ENCODE results near the gene SCG3. TPM values are rescaled to one million over a fixed set of nuclear protein-coding genes. Genes with fewer than 3 reads are reported as not detected.

Gene SCG3
- polyA plus RNA-seq, 1 donor from 2014 or later: 68.7 TPM

DNA sequence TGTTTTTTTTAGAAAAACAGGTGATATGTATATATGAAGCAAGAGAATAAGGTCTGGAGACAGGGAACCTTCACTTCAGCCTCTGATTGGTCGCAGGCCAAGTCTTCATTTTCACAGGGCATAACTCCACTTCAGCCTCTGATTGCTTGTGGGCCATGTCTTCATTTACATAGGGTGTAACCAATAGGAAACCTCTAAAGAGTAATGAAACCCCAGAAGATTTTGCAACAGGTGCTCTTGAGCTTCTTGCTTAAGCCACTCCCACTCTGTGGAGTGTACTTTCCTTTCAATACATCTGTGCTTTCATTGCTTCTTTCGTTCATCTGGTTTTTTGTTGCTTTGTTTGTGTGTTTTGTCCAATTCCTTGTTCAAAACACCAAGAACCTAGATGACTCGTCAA, 22.6 kb upstream of the SCG3 start:
- TF ChIP-seq TAF1 (IDR thresholded peaks at IDR 0.05; ENCODE audit: low read depth) (no peak), EP300 (conservative IDR thresholded peaks at IDR 0.05; ENCODE audit: poor library complexity, severe bottlenecking) (no peak), MXI1 (conservative IDR thresholded peaks at IDR 0.05; ENCODE audit: poor library complexity, severe bottlenecking) (no peak), SMC3 (conservative IDR thresholded peaks at IDR 0.05; ENCODE audit: poor library complexity) (no peak), EZH2 (IDR thresholded peaks at IDR 0.05; ENCODE audit: borderline replicate concordance, insufficient read depth, low read length, poor library complexity, severe bottlenecking) (no peak), POLR2AphosphoS5 (IDR thresholded peaks at IDR 0.05) (no peak), RAD21 (conservative IDR thresholded peaks at IDR 0.05) (no peak)
- TF ChIP-seq, protein P1, sequence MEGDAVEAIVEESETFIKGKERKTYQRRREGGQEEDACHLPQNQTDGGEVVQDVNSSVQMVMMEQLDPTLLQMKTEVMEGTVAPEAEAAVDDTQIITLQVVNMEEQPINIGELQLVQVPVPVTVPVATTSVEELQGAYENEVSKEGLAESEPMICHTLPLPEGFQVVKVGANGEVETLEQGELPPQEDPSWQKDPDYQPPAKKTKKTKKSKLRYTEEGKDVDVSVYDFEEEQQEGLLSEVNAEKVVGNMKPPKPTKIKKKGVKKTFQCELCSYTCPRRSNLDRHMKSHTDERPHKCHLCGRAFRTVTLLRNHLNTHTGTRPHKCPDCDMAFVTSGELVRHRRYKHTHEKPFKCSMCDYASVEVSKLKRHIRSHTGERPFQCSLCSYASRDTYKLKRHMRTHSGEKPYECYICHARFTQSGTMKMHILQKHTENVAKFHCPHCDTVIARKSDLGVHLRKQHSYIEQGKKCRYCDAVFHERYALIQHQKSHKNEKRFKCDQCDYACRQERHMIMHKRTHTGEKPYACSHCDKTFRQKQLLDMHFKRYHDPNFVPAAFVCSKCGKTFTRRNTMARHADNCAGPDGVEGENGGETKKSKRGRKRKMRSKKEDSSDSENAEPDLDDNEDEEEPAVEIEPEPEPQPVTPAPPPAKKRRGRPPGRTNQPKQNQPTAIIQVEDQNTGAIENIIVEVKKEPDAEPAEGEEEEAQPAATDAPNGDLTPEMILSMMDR (IDR thresholded peaks at IDR 0.05; ENCODE audit: poor library complexity, severe bottlenecking): no peak
- TF ChIP-seq, protein P2, sequence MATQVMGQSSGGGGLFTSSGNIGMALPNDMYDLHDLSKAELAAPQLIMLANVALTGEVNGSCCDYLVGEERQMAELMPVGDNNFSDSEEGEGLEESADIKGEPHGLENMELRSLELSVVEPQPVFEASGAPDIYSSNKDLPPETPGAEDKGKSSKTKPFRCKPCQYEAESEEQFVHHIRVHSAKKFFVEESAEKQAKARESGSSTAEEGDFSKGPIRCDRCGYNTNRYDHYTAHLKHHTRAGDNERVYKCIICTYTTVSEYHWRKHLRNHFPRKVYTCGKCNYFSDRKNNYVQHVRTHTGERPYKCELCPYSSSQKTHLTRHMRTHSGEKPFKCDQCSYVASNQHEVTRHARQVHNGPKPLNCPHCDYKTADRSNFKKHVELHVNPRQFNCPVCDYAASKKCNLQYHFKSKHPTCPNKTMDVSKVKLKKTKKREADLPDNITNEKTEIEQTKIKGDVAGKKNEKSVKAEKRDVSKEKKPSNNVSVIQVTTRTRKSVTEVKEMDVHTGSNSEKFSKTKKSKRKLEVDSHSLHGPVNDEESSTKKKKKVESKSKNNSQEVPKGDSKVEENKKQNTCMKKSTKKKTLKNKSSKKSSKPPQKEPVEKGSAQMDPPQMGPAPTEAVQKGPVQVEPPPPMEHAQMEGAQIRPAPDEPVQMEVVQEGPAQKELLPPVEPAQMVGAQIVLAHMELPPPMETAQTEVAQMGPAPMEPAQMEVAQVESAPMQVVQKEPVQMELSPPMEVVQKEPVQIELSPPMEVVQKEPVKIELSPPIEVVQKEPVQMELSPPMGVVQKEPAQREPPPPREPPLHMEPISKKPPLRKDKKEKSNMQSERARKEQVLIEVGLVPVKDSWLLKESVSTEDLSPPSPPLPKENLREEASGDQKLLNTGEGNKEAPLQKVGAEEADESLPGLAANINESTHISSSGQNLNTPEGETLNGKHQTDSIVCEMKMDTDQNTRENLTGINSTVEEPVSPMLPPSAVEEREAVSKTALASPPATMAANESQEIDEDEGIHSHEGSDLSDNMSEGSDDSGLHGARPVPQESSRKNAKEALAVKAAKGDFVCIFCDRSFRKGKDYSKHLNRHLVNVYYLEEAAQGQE (IDR thresholded peaks at IDR 0.05; ENCODE audit: borderline replicate concordance): no peak
- Histone ChIP-seq H3K27ac (ENCODE audit: low read length) (no peak overlapping the region), H3K9me3 (ENCODE audit: low read length) (no peaks in the 10 kb centered on the region), H3K4me3 (ENCODE audit: low read length) (no peak overlapping the region), H3K4me2 (ENCODE audit: low read length) (no peak overlapping the region), H4K20me1 (ENCODE audit: insufficient read depth) (no peaks in the 10 kb centered on the region), H3K27me3 (ENCODE audit: insufficient read depth, low read depth, low read length) (no peaks in the 10 kb centered on the region), H3K9ac (ENCODE audit: low read length) (no peak overlapping the region), H3F3A (ENCODE audit: insufficient read depth, low read length, poor library complexity, severe bottlenecking) (no peaks in the 10 kb centered on the region), H3K36me3 (ENCODE audit: insufficient read depth, low read length) (no peaks in the 10 kb centered on the region), H3K9me2 (ENCODE audit: insufficient read depth, low read length) (no peaks in the 10 kb centered on the region), H2AFZ (ENCODE audit: low read depth, low read length) (no peak overlapping the region), H3K79me2 (replicated peaks; ENCODE audit: insufficient read depth, low read length) (no peaks in the 10 kb centered on the region)

DNA sequence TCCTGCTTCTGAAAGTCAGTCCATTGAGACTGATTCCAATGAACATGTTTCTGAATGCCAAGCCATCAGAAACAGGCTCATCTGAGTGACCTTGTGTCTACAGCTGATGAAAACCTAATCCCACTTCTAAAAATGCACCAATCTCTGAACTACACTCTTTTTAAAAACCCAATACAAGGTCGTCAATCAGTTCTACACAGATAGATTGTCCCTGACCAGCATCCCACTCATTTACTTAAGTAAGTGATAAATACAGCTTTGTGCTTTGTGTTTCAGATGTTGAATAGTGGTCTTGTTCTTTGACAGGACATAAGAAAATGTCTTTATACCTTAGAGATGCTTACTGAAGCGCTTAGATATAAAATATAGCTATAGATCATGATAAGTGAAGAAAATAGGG, 20.2 kb upstream of the SCG3 start:
- Histone ChIP-seq H3K9me3 (ENCODE audit: low read length) (no peaks in the 10 kb centered on the region), H4K20me1 (ENCODE audit: insufficient read depth) (no peaks in the 10 kb centered on the region), H3K9me2 (ENCODE audit: insufficient read depth, low read length) (no peaks in the 10 kb centered on the region), H2AFZ (ENCODE audit: low read depth, low read length) (no peak overlapping the region), H3K4me3 (ENCODE audit: low read length) (no peak overlapping the region), H3F3A (ENCODE audit: insufficient read depth, low read length, poor library complexity, severe bottlenecking) (no peaks in the 10 kb centered on the region), H3K79me2 (replicated peaks; ENCODE audit: insufficient read depth, low read length) (no peaks in the 10 kb centered on the region), H3K27ac (ENCODE audit: low read length) (no peak overlapping the region), H3K27me3 (ENCODE audit: insufficient read depth, low read depth, low read length) (no peaks in the 10 kb centered on the region), H3K9ac (ENCODE audit: low read length) (no peak overlapping the region), H3K4me2 (ENCODE audit: low read length) (no peak overlapping the region), H3K36me3 (ENCODE audit: insufficient read depth, low read length) (no peaks in the 10 kb centered on the region)
- TF ChIP-seq RAD21 (conservative IDR thresholded peaks at IDR 0.05): no peak
- no peak for TF ChIP-seq POLR2AphosphoS5 (IDR thresholded peaks at IDR 0.05)
- TF ChIP-seq, protein P1 (IDR thresholded peaks at IDR 0.05; ENCODE audit: poor library complexity, severe bottlenecking): no peak
- no peak for TF ChIP-seq MXI1 (conservative IDR thresholded peaks at IDR 0.05; ENCODE audit: poor library complexity, severe bottlenecking)
- TF ChIP-seq, protein P2 (IDR thresholded peaks at IDR 0.05; ENCODE audit: borderline replicate concordance): no peak
- no peak for TF ChIP-seq TAF1 (IDR thresholded peaks at IDR 0.05; ENCODE audit: low read depth)
- TF ChIP-seq EP300 (conservative IDR thresholded peaks at IDR 0.05; ENCODE audit: poor library complexity, severe bottlenecking): no peak
- no peak for TF ChIP-seq SMC3 (conservative IDR thresholded peaks at IDR 0.05; ENCODE audit: poor library complexity)

All from neural cell (in vitro differentiated cells).